ENCODE data around the gene MTMR3. TPM values are rescaled to one million over a fixed set of nuclear protein-coding genes. Genes with fewer than 3 reads are reported as not detected.
A peak's percentile ranks its signal among the peaks of the same experiment; 100 is the strongest.
"Not testable (repeated sequence)": the region's sequence is repeated elsewhere in the genome, so short reads cannot be mapped to it uniquely, and the experiment has no call there.

MTMR3 gene
- total RNA-seq, 1 experiment from 2014 or later = 19.5 TPM

DNA sequence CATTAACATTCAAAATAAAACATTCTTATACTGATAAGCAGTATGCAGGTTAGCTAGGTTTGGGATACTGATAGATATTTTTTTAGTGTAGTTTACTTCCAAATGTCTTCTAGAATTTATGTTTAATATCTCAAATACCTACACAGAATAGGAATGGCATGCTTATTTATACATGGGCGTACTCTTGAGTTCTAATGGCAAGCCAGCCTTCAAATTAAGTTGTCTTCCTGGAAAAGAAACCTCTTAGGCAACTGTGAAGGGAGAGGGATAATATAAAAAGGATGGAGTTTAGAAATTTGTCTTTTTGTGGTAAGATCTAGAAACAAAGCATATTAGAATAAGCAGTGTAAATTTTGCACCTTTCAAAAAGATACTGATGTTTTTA, 65.4 kb downstream of the MTMR3 start:
- no peak for DNase-seq
- H3K27ac ChIP-seq = no peak overlapping the region
- H3K27me3 ChIP-seq = no peaks in the 10 kb centered on the region

DNA sequence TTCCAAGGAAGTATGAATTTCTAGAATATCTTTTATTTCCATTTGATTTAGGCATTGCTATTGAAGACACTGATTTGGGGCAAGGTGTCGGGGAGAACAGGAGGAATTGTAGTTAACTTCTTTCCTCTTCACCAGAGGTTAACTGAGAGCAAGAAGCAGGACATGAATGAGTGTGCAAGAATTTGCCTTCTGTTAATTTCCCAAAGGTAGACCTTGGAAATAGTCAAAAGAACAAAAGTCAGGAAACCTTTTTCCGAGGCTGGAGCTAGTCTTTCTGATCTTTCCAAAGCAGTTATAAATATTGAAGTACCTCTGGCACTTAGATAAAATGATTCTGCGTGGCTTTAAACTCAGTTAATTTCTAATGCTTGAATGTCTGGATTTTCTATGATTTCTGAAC, 66.9 kb downstream of the MTMR3 start:
- Histone ChIP-seq H3K27me3 (no peaks in the 10 kb centered on the region), H3K4me3 (no peak overlapping the region), H3K36me3 (no peaks in the 10 kb centered on the region), H3K9me3 (replicated peaks) (no peaks in the 10 kb centered on the region), H3K27ac (no peak overlapping the region), H3K4me1 (peaks cover 10% of the 10 kb centered on the region)
- no peak for DNase-seq

More for the DNA sequence above, 65.4 kb downstream of the MTMR3 start:
- Histone ChIP-seq H3K36me3 (no peaks in the 10 kb centered on the region), H3K4me1 (peaks cover 10% of the 10 kb centered on the region), H3K4me3 (no peak overlapping the region), H3K9me3 (replicated peaks) (no peaks in the 10 kb centered on the region)

DNA sequence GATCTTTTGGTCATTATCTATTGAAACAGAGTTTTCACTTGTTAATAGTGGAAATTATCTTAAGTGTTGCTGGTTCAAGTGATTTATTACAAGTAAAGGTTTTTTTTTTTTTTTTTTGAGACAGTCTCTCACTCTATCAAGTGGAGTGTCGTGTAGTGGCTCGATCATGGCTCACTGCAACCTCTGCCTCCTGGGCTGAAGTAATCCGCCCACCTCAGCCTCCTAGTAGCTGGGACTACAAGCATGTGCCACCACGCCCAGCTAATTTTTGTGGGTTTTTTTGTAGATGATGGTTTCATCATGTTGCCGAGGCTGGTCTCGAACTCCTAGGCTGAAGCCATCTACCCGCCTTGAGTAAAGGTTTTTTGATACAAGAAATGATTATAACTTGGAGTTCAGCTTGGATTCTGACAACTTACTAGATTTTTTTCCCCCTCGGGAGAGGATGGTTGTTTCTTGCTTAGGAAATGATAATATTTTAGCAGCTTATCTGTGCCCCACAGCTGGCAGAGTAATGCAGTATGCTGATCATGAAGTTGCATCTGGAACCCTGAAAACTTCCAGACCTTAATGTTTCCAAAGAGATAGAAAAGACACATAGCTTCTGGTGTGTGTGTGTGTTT, 68.9 kb downstream of the MTMR3 start:
- Histone ChIP-seq H3K27ac (no peak overlapping the region), H3K9me3 (replicated peaks) (no peaks in the 10 kb centered on the region), H3K27me3 (no peaks in the 10 kb centered on the region), H3K4me3 (no peak overlapping the region), H3K4me1 (peaks cover 10% of the 10 kb centered on the region), H3K36me3 (no peaks in the 10 kb centered on the region)
- DNase-seq = no peak

DNA sequence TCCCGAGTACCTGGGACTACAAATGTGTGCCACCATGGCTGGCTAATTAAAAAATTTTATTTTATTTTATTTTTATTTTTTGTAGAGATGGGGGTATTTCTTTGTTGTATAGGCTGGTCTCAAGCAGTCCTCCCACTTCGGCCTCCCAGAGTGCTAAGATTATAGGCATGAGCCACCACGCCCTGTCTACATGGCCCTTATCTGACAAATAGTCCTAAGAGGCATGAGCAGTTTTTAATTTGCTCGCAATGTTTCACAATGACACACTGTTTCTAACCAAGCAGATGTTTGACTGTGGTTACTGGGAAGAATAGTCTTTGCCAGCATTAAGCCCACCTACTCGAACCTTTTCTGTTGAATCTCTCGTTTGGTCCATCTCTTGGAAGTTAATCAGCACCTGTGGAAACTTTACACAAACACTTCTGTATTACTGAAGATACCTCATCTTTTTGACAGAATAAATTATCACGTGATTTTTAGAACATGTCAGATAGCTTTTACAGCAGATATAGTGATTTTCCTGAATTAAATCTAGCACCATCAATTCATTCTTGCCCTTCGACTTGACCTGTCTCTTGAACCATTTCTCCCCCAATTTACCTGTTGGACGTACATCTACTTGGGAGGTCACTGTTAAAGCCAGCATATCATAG, 71.4 kb downstream of the MTMR3 start:
- H3K27me3 ChIP-seq = no peaks in the 10 kb centered on the region
- peak; percentile 3 to 6 for DNase-seq
- no peak overlapping the region for H3K4me3 ChIP-seq
- no peaks in the 10 kb centered on the region for H3K9me3 ChIP-seq (replicated peaks)
- H3K27ac ChIP-seq = no peak overlapping the region
- H3K4me1 ChIP-seq = no peaks in the 10 kb centered on the region
- H3K36me3 ChIP-seq = no peaks in the 10 kb centered on the region

DNA sequence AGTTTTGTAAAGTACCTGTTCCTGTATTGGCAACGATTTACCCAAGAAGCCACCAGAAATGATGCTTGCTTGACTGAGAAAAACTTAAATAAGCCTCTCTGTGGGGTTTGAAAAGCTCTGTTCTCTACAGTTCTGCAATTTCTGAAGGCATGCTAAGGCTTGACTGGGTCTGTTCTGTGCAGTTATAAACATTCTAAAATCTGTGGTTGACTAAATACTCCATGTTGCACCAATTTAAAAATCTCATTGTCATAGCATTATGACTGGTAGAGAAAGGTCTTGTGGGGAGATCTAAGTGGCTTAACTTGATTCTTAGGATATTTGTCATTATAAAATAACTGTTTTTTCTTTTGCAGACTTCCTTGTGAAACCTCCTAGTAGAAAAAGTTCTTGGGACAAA, 73.7 kb downstream of the MTMR3 start:
- Histone ChIP-seq H3K27me3 (no peaks in the 10 kb centered on the region), H3K4me1 (no peaks in the 10 kb centered on the region), H3K27ac (no peak overlapping the region), H3K9me3 (replicated peaks) (no peaks in the 10 kb centered on the region), H3K4me3 (no peak overlapping the region), H3K36me3 (no peaks in the 10 kb centered on the region)
- no peak for DNase-seq

DNA sequence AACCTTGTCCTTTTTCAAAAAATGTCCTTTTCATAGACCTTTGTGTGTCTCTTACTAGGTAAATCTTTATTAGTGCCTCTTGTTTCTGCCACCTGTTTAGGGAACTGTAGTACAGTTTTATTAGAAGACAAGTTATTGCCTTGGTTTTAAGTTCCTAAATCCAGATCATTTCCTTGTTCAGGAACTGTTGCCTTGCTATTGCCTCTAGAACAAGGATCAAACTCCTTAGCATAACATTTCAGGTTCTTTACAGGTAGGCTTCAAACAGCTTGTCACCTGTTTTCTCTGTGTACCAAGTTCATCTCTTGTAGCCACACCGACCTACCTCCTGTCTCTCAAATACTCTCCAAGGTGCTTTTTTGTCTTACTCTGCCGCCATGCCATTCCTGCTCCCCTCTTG, 75.2 kb downstream of the MTMR3 start:
- Histone ChIP-seq H3K4me3 (no peak overlapping the region), H3K9me3 (replicated peaks) (no peaks in the 10 kb centered on the region), H3K27me3 (no peaks in the 10 kb centered on the region), H3K27ac (no peak overlapping the region), H3K4me1 (no peaks in the 10 kb centered on the region), H3K36me3 (no peaks in the 10 kb centered on the region)
- DNase-seq = no peak

DNA sequence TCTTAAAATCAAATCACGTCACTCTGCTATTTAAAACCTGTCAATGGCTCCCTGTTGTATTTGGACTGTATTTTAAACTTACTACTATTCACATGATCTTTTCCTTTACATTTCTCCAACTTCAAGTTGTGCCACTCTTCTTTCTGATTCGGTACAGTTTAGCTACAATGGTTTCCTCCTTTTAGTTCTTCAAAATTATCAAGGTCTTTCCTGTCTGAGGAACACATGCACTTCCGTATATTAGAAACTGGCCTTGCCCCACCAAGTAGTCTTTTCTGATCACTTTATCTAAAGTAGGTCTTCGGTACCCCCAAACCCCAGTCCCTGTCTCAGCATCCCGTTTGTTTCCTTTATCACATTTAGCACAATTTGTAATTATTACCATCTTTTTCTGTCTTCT, 81.8 kb downstream of the MTMR3 start:
- Histone ChIP-seq H3K4me3 (no peak overlapping the region), H3K27me3 (no peaks in the 10 kb centered on the region), H3K27ac (no peak overlapping the region), H3K36me3 (no peaks in the 10 kb centered on the region), H3K4me1 (no peaks in the 10 kb centered on the region), H3K9me3 (replicated peaks) (no peaks in the 10 kb centered on the region)
- DNase-seq = no peak

DNA sequence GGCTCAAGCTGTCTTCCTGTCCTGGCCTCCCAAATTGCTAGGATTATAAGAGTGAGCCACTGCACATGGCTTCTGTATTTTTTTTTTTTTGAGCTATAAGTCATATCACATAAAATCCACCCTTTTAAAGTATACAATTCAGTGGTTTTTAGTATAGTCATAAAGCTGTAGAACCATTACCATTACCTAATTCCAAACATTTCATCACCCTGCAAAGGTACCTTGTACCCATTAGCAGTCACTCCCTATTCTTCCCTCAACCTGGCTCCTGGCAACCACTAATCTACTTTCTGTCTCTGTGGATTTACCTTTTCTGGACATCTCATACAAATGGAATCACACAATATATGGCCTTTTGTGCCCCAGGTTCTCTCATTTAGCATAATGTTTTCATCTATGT, 84.5 kb downstream of the MTMR3 start:
- DNase-seq = no peak
- H3K4me1 ChIP-seq = no peaks in the 10 kb centered on the region
- no peaks in the 10 kb centered on the region for H3K36me3 ChIP-seq
- no peak overlapping the region for H3K4me3 ChIP-seq
- H3K27ac ChIP-seq = no peak overlapping the region
- H3K27me3 ChIP-seq = no peaks in the 10 kb centered on the region
- H3K9me3 ChIP-seq (replicated peaks) = no peaks in the 10 kb centered on the region

DNA sequence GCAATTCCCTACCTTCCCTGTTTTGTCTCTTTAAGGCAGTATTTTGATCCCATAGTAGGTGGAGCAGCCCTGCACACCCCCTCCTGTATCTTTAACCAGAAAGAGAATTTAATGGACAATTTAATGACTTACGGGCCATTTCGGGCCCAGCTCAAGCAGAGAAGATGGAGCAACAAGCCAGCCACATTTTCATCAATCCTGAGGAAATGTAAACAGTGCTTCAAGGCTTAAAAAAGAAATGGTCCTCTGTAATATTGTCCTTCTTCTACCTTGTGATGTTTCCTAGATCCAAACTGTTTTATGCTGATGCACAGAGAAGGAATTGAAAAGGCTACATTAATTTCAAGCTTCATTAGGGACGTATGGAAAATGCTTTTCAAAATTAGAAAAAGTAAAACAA, 88.6 kb downstream of the MTMR3 start:
- no peaks in the 10 kb centered on the region; the same call in 1 of the 2 replicates for H3K36me3 ChIP-seq
- no peaks in the 10 kb centered on the region for H3K27me3 ChIP-seq
- no peak for DNase-seq
- no peak overlapping the region for H3K4me3 ChIP-seq
- no peak overlapping the region for H3K27ac ChIP-seq
- no peaks in the 10 kb centered on the region for H3K4me1 ChIP-seq
- no peaks in the 10 kb centered on the region for H3K9me3 ChIP-seq (replicated peaks)

DNA sequence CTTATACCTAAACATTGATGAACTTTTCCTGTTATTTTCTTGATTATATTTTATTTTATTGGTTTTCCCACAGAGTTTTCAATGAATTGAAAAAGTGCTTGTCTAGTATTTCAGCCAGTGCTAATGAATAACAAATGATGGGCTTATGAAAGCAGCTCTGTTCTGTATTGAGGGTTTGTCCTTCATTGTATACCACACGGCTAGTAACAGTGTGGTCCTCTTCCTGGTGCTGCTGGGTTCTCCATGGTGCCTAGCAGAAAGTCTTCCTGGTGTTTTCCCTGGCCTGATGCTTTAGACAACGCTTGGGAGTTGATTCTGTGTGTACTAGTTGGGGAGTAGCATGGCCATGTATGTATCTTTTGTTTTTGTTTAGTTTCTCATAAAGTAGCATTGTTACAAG, 89.1 kb downstream of the MTMR3 start:
- Histone ChIP-seq H3K4me1 (no peaks in the 10 kb centered on the region), H3K27me3 (no peaks in the 10 kb centered on the region), H3K4me3 (no peak overlapping the region), H3K36me3 (no peaks in the 10 kb centered on the region; the same call in 1 of the 2 replicates), H3K27ac (no peak overlapping the region), H3K9me3 (replicated peaks) (no peaks in the 10 kb centered on the region)
- no peak for DNase-seq

DNA sequence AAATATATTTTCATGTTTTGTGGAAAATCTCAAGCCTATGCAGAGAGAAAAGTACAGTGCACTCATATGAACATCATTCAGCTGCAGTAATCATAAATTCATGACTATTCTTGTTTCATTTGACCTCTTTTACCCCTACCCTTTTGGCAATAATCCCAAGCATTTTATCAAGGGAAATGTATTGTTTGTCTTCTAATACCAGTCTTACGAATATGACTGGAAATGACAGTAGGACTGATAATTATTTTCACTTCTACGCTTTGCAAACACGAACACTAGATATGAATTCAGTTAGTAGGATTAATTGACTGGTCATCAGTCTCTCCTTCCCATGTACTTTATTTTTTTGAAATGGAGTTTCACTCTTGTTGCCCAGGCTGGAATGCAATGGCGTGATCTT, 90.3 kb downstream of the MTMR3 start:
- Histone ChIP-seq H3K36me3 (no peaks in the 10 kb centered on the region; the same call in none of the 2 replicates), H3K9me3 (replicated peaks) (no peaks in the 10 kb centered on the region), H3K4me3 (no peak overlapping the region), H3K27ac (no peak overlapping the region), H3K4me1 (no peaks in the 10 kb centered on the region), H3K27me3 (no peaks in the 10 kb centered on the region)
- no peak for DNase-seq

DNA sequence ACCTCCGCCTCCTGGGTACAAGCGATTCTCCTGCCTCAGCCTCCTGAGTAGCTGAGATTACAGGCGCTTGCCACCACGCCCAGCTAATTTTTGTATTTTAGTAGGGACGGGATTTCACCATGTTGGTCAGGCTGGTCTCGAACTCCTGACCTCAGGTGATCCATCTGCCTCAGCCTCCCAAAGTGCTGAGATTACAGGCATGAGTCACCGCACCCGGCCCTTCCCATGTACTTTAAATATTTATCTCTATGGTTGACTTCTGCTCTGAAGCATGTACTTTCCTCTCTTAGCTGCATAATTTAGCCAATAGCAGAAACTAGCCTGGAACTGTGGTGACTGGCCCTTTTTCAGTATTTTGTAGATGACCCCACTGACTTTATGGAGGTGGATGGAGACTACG, 90.7 kb downstream of the MTMR3 start:
- H3K27me3 ChIP-seq; H3K4me1 ChIP-seq; H3K9me3 ChIP-seq (replicated peaks); H3K27ac ChIP-seq; H3K4me3 ChIP-seq; DNase-seq; H3K36me3 ChIP-seq: not testable (repeated sequence)

DNA sequence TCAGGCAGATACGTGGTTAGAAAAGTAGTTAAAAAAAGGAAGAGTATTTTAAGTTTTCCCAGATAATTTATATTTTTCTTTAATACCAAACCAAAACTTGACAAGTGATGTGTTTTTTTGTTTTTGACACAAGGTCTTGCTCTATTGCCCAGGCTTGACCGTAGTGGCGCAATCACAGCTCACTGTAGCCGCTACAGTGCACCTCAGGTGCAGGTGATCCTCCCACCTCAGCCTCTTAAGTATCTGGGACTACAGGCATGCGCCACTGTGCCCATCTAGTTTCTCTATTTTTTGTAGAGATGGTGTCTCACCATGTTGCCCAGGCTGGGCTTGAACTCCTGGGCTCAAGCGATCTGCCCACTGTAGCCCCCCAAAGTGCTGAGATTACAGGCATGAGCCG, 92.5 kb downstream of the MTMR3 start:
- H3K4me1 ChIP-seq = peaks cover 8% of the 10 kb centered on the region
- H3K27me3 ChIP-seq = no peaks in the 10 kb centered on the region
- H3K36me3 ChIP-seq = peaks cover 3% of the 10 kb centered on the region
- DNase-seq = no peak
- no peaks in the 10 kb centered on the region for H3K9me3 ChIP-seq (replicated peaks)
- no peak overlapping the region for H3K4me3 ChIP-seq
- no peak overlapping the region for H3K27ac ChIP-seq

DNA sequence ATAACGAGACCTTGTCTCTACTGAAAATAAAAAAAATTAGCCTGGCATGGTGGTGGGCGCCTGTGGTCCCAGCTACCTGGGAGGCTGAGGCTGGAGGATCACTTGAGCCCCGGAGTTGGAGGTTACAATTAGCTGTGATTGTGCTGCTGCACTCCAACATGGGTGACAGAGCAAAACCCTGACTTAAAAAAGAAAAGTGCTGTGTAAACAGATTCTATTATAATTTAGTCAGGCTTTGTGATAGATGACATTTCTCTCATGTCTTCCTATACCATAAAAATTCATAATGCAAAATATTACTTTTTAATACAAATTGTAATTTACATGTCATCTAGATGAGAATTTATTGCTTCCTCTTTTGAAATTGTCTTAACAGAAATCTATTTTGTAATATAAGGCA, 94.1 kb downstream of the MTMR3 start:
- Histone ChIP-seq H3K36me3 (peaks cover 3% of the 10 kb centered on the region), H3K4me1 (peaks cover 8% of the 10 kb centered on the region), H3K9me3 (replicated peaks) (no peaks in the 10 kb centered on the region), H3K27me3 (no peaks in the 10 kb centered on the region), H3K4me3 (no peak overlapping the region), H3K27ac (no peak overlapping the region)
- no peak for DNase-seq

DNA sequence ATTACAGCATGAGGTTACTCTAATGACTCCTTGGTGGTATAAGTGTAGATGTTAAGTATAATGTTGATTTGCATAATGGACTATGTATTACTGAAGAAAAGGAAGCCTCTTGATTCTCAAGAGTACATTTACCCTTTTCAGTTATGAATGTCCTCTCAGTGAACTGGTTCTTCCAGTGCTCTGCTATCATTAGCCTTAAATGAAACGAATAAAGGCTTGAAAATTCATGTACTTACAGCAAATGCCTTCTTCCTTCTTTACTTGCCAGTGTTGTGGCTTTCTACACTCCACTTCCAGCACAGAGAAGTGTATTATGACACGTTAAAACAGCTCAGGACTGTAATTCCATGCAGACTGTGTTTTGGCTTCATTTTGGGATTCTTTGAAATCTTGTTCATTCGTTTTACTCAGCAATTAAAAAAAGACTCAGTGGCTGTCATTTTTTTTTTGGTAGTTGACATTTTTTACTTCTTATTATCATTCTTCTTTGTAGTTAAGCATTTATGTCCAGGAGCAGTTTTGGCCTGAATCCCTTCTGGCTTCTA, 96.9 kb downstream of the MTMR3 start:
- peaks cover 3% of the 10 kb centered on the region; the same call in 1 of the 2 replicates for H3K36me3 ChIP-seq
- H3K4me3 ChIP-seq = no peak overlapping the region
- H3K27me3 ChIP-seq = no peaks in the 10 kb centered on the region
- no peak for DNase-seq
- H3K9me3 ChIP-seq (replicated peaks) = no peaks in the 10 kb centered on the region
- H3K4me1 ChIP-seq = peaks cover 8% of the 10 kb centered on the region
- no peak overlapping the region for H3K27ac ChIP-seq
